HG03520 (cell line): Measurements from ENCODE around the gene ZC3HAV1.
"Not testable (repeated sequence)": the region's sequence is repeated elsewhere in the genome, so short reads cannot be mapped to it uniquely, and the experiment has no call there.

Source experiments
- ATAC-seq: cut with Tn5 transposase; IDR thresholded peaks from one replicate; pipeline ENCODE4 v1.9.1; 2021; ENCODE audit warnings: mild to moderate bottlenecking, moderate library complexity; ENCODE audit not compliant: unreplicated experiment

ZC3HAV1 gene

DNA sequence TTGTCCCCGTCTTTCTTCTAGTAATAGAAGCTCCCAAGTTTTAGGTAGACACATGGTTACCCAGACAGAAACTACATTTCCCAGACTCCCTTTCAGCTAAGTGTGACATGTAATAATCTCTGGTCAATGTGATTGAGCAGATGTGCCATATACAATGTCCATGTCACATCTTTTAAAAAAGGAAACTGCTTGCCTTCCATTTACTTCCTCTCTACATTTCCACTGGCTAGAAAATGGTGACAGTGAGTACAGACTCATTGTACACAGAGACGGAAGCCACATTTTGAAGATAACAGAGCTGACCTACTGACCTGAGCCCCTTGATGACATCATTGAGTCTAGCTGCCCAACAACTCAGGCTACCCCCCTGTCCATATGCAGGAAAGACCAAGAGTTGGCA lies 21.3 kb downstream of the ZC3HAV1 start:
- no peak for ATAC-seq

DNA sequence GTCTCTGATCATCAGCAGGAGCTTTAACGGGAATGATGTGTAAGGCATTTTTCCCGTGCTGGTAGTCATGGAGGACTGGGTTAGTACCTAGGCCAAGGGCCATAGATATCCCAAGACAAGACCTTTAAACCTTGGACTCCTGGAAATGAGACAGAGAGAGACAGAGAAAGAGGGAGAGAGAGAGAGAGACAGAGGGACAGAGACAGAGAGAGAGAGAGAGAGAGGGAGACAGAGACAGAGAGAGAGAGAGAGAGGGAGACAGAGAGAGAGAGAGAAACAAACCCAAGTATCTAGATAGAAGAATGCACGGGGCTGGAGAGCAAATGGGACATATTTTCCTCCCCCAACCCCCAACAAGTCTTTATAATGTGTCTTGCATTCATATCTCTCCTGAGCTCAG lies 22.3 kb downstream of the ZC3HAV1 start:
- no peak for ATAC-seq

DNA sequence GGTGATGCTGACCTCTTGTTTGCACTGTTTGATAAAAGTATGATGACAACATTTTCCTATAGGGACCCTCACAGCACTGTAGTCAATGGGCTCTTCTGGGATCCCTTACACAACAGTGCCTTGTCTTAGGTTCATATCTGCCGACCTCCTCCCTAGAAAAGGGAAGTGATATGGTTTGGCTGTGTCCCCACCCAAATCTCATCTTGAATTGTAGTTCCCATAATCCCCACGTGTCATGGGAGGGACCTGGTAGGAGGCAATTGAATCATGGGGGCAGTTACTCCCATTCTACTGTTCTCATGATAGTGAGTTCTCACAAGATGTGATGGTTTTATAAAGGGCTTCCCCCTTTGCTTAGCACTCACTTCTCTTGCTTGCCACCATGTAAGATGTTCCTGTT lies 23.1 kb downstream of the ZC3HAV1 start:
- ATAC-seq, result no peak

DNA sequence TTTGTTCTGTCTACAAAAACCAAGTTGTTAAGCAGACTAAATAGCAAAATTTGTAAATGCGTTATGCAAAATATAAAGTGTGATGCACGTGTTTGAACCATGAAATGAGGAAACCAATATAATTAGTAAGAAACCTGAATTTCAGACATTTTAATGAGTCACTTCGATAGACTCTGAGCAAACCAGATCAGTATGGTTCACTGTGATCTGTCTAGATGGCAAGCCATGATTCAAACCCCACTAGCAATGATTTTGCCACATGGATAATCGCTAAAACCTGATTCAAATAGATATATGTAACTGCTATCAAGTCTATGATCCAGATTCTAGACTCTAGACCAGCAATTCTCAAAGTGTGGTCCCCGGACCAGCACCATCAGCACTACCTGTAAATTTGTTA lies 24.8 kb downstream of the ZC3HAV1 start:
- ATAC-seq, result no peak

DNA sequence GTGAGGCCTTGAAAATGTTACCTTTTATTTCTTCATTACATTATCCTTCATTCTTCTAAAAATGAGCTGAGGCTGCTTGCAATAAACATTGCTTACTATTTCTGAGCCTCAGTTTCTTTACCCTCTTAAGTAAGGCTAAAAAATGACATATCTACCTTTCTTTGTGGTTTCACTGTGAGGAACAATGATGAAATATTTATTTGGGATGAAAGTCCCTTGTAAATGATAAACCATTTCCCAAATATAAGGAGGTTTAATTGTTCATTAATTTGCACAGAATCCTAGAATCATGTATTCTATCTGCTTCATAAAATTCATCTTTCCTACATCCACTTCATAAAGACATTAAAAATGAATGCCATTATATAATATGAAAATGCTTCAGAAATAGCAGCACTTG lies 27.9 kb downstream of the ZC3HAV1 start:
- no peak for ATAC-seq

DNA sequence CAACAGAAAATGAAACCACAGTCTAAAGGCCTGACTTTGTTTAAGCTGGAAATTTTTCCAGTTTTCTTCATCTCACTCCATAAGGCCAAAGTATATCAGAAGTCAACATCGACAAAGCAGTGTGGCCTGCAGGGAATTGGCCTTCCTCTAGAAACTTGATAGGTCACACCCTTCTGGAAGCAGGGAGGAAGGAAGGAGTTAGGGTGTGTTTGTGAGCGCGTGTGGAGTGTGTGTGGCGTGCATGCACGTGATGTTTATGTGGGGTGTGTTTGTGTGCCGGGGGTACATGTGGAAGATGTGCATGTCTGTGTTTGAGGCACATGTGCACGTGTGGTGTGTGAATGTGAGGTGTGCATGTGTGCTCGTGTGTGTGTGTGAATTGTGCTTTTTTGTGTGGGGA lies 28.6 kb downstream of the ZC3HAV1 start:
- ATAC-seq, result no peak

DNA sequence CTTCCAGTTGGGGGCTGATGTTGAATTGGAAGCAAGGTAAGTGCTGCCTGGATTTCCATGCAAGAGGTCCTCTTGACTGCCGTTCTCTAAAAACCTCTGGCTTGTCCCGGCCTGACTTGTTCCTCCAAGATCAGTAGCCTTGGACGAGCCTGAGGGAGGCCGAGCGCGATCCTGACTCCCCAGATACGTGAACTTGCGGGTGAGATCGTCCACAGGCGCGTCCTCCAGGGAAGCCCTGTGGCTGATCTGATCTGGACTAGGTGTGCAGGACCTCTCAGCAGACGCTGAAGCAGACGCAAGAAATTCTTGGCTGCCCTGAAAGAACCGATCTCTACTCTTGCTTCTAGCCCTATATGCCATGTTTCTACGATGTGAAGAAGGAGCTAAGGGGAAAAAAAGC lies 29.7 kb downstream of the ZC3HAV1 start:
- no peak for ATAC-seq

DNA sequence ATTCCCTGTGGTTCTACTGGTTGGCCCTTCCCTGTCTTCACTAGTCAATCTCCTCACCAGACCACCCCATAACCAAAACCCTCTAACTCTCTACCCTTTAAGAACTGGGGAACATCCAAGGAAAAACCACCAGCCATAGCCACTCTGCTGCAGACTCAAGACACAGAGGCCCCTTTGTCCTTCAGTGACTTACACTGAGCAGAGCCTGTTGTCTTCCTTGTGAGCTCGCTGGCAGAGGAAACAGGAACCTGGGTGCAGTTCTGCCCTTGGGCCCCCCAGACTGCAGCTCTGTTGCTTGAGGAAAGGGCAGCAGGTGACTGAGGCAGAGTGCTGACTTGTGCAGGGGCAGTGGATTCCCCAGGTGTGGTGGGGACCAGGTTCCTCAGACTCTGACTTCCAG lies 30.6 kb downstream of the ZC3HAV1 start:
- no peak for ATAC-seq

DNA sequence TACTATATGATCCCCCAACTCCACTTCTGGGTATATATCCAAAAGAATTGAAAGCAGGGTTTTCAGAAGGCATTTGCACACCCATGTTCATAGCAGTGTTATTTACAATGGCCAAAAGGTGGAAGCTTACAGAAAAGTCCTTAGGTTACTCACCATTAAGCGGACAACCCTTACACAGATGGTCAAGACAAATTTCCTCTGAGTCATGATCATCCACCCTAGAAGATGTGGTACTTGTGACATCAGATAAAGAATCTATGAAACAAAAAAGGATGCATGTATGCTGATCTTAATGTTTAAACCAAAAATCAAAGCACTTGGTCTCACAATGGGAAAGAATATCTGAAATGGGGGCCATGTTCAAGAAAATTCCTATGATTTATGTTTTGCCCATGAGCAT lies 31.1 kb downstream of the ZC3HAV1 start:
- no peak for ATAC-seq

DNA sequence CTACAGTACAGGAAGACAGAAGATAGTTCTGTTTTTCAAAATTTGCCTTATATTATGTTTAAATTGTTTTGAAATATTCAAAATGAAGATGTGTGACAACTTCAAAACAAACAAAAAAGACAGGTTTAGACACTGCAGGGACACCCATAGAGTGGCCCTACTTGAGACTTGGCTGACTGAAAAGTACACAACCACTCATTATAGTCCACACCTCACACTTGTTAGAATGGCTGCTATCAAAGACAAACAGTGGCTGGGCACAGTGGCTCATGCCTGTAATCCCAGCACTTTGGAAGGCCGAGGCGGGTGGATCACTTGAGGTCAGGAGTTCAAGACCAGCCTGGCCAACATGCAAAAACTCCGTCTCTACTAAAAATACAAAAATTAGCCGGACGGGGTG lies 31.8 kb downstream of the ZC3HAV1 start:
- ATAC-seq, result not testable (repeated sequence)

DNA sequence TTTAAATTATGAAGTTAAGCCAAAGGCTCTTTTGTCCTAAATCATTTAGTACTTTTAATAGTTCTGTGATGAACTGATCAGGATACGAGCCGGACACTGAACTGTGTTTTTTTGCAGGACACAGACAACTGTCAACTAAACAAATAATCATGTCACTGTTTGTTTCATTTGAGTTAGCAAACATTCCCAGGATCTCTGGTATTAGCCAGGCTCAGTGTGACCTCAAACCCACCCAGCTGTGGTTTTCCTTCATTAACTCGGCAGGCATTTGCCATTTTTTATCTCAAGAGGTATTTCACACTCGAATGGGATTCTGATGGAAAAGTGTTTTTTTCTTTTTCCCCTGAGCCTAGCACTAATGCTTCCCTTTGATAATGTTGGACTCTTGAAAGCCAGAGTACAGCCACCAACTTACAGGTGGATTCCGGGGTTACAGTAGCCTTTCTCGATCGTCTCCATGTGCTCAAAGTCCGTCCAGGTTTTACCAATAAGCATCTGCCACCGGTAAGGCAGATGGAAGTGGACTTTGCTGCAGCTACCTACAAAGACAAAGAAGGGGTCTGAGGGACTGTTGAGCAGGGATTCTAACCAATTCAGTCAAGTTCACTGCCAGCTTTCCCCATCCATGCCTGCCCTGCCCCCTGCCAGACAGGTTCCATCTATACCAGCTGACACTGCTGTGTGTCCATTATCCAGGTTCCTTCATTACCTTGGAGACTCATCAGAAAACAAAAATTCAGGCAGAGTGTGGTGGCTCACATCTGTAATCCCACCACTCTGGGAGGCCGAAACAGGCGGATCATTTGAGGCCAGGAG lies 33.4 kb downstream of the ZC3HAV1 start:
- ATAC-seq, result no peak

DNA sequence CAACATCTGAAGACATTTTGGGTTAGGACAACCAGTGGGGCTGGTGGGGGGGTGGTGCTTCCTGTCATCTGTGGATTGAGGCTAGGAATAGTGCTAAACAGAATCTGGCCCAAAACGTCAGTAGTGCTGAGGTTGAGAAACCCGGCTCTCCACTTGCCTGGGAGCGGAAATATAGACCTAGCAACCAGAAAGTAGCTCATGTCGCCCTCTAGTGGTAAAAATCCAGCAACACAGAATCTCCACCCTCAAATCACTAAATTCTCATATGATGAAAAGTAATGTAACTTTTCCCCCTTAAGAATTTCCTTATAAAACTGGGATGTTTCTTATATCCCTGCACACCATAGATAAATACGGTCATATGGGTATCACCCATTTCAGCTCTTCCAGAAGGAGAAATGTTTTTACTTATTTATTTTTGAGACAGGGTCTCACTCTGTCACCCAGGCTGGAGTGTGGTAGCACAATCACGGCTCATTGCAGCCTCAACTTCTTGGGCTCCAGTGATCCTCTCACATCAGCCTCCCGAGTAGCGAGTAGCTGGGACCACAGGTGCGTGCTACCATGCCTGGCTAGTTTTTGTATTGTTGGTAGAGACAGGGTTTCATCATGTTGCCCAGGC lies 34.4 kb downstream of the ZC3HAV1 start:
- peak; percentile 73 for ATAC-seq

DNA sequence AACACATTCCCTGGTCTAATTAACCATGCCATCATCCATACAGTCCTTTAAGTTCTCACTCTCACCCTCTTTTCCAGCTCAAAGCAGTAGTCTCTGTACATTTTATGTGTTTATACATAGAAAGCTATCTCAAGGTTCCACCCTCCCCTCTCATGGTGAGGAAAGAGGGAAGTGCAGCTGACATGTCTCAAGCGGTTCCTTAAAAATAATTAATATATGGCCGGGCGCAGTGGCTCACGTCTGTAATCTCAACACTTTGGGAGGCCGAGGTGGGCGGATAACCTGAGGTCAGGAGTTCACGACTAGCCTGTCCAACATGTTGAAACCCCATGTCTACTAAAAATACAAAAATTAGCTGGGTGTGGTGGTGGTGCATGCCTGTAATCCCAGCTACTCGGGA lies 36.7 kb downstream of the ZC3HAV1 start:
- ATAC-seq, result no peak

DNA sequence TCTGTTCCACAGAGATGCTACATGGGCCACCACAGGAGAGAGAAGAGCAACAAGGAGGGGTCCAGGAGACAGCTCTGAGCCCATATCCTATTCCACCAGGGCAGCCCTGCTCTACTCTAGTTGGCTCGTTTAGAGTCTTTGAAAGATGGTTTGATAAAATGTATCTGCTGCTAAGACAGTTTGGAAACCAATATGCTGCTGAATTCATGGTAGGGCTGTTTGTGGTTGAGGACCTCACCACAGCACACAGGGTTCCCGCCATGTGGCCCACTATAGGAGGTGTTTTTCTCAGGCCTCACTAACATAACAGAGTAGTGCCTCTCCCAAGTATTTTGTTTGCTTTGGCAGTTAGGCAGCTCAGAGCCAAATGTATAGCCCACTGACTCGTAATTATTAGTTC lies 37.8 kb downstream of the ZC3HAV1 start:
- ATAC-seq, result no peak

DNA sequence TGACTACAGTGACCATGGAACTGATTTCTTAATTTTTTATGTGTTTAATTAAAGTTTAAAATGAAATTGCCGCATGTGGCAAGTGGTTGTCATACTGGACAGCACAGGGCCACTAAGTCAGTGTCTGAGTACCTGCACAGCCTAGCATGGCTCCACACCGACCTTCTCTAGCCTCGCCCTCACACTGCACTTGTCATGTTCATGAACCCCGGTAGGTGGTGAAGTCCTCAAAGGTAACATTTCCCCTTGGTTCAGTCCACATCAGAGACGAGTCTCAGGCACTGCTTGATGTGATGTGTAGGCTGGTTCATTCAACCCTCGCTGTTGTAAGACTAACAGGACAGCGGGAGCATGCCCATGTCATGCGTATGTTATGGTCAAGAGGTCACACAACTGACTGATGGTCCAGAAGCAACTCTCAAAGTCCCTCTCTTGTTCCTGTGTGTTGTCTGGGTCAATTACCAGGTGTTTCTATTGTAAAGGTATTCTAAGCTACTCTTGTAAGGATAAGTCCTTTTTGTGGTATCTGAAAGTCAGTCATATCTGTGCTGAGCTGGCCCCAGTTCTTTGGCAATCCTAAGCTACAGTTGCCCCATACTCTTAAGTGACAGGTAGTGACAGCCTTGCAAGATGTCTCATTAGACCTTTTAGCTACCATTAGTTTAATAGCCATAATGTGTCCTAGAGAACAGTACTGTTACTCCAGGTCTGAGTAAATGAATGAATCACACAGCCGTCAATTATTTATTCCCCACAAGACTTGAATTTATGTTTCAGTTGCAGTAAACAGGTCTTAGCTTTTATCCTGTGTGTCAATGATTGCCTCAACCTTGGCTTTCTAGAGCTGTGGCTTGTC lies 40.7 kb downstream of the ZC3HAV1 start:
- ATAC-seq, result no peak

DNA sequence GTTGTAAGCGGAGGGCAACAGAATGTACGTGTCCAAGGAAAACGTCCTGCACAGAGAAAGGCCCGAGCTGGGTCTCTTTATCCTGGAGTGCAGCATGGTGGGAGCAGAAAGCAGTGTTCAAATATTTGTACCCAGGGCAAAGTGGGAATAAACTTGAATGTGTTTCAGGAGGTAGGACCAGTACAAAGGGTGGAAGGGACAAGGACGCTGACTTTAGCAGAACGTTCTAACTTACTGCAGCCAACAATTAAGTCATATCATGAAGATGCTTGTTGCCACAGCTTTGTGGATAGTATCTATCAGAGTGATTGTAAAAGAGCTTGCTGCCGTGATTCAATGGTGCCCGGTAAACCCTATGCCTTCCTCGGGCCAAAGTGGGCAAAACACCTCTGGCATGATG lies 43.2 kb downstream of the ZC3HAV1 start:
- ATAC-seq, result no peak

DNA sequence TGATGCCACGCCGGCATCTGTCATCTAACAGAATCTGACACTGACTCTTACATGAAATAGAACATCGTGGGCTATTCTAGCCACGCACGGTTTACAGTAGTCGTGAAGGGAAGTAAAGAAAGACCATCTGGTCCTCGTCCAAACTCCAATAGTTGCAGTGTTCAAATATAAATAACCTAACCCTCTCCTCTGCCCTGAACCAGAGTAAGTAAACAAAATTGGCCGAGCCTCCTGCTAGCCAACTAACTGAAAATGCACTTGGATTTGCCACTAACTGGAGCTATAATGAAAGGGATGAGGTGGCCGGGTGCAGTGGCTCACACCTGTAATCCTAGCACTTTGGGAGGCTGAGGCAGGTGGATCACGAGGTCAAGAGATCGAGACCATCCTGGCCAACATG lies 44.2 kb downstream of the ZC3HAV1 start:
- ATAC-seq, result no peak

DNA sequence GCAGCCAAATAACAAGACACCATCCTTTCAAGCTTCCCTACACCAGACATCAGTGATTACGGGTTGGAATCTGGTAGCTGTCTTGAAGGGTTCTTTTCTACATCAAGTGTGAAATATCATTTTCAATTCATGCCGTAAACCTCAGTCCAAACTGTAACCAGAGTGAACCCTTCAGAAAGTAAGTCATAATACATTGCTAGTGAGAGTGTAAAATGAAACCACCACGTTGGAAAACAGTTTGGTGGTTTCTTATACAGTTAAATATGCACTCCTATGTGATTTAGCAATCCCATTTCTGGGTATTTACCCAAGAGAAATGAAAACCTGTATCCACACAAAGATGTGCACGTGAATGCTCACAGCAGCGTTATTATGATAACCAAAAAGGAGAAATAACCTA lies 48.1 kb downstream of the ZC3HAV1 start:
- ATAC-seq, result no peak

DNA sequence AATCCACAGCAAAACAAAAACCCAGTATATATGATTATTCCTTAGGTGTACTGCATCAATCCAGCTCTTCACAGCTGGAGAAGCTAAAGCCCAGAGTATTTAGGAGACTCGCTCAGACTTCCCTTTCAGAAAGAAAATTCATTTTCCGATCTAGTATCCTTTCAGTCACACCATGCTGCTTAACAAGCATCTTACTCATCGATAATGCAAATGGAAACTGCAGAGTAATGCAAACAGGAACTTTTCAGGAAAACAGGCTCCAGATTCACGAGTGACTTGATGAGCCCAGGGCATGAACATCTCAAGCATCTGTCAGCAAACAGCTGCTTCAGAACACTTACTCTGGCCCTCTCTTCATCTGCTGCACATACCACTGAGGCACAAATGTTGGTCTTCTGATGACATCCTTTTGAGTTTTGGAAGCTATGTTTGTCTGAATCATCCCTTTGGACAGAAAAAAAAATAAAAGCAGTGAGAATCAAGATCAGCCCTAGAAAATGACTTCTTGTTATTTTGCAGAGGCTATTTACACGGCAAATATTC lies 48.8 kb downstream of the ZC3HAV1 start:
- ATAC-seq, result no peak

DNA sequence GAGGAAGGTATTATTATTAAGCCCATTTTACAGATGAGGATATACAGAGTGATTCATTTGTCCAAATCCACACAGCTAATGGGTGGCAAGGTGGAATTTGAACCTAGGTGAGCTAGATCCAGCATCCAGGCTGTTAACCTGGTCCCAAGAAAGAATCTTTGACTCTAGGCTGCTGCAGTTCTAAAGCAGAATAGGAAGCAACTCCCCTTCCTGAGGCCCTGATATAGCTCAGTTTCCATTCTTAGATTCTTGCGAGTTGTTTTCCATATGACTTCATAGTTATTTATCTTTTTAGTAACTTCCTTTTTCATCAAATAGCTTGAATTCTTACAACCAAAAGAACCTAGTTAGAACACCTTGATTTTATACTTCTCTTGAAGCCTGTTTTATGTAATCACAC lies 49.6 kb downstream of the ZC3HAV1 start:
- ATAC-seq, result no peak

DNA sequence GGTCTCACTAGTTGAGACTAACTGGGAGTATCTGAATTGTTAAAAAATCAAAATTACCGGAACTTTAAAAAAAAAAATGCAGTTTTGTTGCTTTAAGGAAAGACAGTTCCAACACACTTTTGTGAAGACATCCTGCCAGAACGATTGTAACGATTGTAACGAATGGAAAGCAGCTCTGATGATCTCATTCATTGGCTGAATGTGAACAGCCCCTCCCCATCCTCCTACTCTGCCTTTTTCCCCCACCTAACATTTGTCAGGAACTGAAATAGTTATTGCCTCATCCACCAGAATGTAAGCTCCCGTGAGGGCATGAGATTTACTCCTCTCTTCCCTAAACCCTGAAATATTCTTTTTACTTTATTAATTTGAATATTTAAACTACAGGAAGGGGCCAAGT lies 50.6 kb downstream of the ZC3HAV1 start:
- no peak for ATAC-seq

DNA sequence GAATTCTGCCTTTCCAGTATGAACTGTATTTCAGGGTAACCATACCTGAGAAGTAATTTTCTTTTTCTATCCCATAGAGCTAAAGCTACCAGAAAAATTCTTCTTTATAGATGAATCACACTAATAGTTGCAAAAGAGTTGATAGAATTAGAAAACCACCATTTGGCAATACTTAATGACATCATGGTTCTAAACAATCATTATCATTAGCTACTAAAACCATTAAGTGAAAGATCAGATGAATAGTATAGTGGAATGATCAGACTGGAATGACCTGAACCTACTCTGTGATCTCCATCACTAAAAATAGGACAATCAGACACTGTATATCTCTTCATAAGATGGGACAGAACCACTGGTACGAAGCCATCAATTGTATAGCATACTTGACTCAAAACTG lies 53.8 kb downstream of the ZC3HAV1 start:
- no peak for ATAC-seq
